ENCODE results near the gene IGFBP5.

DNA sequence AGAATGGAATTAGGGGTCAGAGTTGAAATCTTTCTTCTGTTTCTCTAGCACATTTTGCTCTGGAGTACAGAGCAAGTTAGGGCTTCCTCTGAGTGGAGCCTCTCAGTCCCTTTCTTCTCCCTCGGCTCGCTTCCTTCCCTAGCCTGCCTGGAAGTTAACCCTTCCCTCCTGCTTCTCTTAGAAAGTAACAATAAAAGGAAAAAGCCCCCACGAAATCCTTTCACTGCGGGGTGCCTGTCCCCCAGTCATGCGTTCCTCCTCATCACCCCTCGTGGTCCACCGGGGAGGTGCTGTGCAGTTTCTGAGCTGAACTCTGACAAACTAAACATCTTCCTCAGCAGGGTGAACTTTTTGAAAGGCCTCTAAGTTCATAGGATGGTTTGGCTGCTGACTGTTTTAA is 60.2 kb downstream of the IGFBP5 start:
- TF ChIP-seq, protein P1, sequence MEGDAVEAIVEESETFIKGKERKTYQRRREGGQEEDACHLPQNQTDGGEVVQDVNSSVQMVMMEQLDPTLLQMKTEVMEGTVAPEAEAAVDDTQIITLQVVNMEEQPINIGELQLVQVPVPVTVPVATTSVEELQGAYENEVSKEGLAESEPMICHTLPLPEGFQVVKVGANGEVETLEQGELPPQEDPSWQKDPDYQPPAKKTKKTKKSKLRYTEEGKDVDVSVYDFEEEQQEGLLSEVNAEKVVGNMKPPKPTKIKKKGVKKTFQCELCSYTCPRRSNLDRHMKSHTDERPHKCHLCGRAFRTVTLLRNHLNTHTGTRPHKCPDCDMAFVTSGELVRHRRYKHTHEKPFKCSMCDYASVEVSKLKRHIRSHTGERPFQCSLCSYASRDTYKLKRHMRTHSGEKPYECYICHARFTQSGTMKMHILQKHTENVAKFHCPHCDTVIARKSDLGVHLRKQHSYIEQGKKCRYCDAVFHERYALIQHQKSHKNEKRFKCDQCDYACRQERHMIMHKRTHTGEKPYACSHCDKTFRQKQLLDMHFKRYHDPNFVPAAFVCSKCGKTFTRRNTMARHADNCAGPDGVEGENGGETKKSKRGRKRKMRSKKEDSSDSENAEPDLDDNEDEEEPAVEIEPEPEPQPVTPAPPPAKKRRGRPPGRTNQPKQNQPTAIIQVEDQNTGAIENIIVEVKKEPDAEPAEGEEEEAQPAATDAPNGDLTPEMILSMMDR (IDR thresholded peaks at IDR 0.05) = no peak
- TF ChIP-seq POLR2A (IDR thresholded peaks at IDR 0.05) (no peak), POLR2AphosphoS5 (IDR thresholded peaks at IDR 0.05) (no peak)

Measured in breast epithelium (tissue), 3 donors.